ENCODE measurements around the gene SNAI3.

The SNAI3 gene

DNA sequence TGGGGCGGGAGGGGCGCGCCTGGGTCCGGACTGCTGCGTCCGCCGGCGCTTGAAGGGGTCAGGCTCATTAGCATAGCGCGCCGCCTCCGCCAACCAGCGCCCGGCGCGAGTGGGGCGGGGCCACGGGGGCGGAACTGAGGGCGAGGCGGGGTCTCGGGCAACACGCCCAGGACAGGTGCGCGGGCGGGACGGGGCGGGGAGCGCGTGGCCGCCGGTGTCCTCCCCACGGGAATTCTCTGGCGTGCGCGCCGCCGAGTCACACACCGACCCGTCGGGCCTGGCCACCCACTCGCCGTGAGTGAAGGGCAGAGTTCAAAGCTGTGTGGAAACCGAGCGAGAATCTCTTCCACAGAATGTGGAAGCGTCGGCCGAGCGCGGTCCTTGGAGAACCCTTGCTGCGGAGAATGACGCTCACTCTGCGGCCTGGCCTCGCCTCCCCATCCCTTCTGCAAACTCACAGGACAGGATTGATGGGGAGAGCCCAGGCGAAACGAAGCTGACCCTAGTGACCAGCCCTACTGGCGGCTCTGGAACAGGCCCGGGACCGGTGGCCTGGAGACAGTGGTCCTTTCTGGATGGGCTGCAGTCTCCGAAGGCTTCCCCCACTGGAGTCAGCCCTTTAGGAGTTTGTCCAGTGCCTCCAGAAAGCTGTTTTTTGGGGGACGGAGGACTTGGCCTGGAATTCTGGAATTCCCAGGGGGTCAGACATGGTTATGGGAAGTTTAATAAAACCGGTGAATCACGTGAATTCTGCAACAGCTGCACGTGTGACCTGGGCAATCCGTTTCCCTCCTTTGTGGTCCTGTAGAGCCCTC lies at the start of gene SNAI3:
SNAI3 (minus strand) TSS at position 69 of the 815 bp plus-strand sequence. CDS start 101 bp downstream, outside the sequence.
- DNase-seq (ENCODE audit: low read depth in 2 of 2): peak; percentile 61 to 82

DNA sequence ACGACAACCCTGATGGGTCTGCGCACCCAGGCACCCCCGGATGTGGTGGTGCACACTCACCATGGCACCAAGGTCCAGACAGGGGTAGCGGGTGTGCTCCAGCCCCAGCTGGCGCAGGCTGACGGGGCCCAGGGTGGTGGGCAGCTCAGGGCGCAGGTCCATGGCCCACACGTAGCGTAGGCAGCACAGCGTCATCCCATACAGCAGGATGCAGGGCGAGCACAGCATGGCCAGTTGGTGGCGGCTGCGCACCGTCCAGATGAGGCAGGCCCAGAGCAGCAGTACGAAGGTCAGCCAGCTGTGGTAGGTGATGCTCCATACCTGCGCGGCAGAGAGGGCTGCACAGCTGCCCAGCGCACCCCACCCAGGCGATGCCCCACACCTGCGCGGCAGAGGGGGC lies 49.8 kb upstream of the SNAI3 start:
- no peak for DNase-seq (ENCODE audit: low read depth in 2 of 2)

DNA sequence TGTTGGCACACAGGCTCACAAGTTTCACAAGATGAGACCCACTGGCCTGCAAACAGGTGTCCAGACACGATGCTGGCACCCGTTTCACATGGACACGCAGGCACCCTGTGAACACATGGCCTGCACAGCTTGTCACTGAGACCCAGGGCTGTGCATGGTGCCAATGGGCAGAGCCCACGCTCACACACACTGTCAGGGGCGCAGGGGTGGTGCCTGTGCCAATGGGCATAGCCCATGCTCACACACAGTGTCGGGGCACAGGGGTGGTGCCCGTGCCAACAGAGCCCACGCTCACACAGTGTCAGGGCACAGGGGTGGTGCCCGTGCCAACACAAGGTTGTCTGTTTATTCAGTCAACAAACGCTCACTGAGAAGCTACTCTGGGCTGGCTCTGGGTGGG lies 49.3 kb upstream of the SNAI3 start:
- no peak for DNase-seq (ENCODE audit: low read depth in 2 of 2)

GRCh38 chr16:88735121-88735520 lies 48.8 kb upstream of the SNAI3 start:
- DNase-seq (ENCODE audit: low read depth in 2 of 2): no peak

GRCh38 chr16:88734361-88734728 lies 48.0 kb upstream of the SNAI3 start:
- DNase-seq (ENCODE audit: low read depth in 2 of 2): no peak

GRCh38 chr16:88733630-88734360 lies 47.5 kb upstream of the SNAI3 start:
- no peak for DNase-seq (ENCODE audit: low read depth in 2 of 2)

GRCh38 chr16:88732961-88733294 lies 46.6 kb upstream of the SNAI3 start:
- no peak for DNase-seq (ENCODE audit: low read depth in 2 of 2)

DNA sequence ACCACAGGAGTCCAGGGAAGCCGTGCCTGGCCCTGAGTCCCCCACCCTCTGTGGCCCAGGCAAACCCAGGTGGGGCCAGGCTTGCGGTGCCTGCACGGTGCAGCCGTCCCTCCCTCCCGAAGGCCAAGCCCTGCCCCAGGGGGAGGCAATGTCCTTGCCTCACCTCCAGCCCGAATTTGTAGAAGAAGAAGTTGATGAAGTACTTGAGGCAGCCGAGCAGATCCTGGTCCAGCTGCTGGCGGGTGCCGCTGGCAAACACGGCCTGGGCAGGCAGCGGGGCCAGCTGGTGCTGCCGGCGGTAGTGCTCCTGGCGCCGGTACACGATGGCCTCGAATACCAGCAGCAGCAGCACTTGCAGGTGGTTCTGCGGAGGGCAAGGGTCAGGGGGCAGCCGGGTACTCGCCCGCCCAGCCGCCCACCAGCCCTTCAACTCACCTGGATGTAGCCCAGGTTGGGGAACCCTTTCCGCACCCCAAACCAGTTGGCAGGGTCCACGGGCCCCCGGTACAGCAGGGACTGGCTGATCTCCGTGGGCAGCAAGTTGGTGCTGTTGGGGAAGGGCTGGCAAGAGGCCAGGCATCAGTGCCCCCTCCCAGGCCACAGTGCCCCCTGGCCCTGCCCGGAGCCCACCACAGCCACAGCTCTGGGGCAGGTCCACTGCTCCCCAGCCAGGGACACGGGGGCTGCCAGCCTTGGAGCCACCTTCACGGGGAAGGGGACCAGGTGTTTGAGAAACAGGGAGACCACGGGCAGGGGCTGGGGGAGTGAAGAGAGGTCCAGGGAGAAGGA lies 46.1 kb upstream of the SNAI3 start:
- DNase-seq (ENCODE audit: low read depth in 2 of 2): no peak

DNA sequence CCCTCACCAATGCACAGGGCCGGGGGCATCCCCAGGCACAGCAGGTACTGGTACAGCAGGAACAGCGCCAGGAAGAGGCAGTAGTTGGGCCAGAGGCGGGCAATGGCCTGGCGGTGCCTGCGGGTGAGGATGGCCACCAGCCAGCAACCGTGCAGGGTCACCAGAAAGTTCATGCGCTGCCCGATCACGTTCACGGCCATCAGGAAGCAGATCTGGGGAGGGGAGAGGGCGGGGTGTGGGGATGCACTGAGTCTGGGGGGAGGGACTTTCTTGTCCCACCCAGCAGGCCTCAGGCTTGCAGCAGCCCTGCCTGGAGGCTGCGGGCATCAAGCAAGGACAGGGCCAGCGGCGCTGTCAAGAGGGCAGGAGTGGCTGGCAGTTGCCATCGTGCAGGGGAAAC lies 45.4 kb upstream of the SNAI3 start:
- no peak for DNase-seq (ENCODE audit: low read depth in 2 of 2)

DNA sequence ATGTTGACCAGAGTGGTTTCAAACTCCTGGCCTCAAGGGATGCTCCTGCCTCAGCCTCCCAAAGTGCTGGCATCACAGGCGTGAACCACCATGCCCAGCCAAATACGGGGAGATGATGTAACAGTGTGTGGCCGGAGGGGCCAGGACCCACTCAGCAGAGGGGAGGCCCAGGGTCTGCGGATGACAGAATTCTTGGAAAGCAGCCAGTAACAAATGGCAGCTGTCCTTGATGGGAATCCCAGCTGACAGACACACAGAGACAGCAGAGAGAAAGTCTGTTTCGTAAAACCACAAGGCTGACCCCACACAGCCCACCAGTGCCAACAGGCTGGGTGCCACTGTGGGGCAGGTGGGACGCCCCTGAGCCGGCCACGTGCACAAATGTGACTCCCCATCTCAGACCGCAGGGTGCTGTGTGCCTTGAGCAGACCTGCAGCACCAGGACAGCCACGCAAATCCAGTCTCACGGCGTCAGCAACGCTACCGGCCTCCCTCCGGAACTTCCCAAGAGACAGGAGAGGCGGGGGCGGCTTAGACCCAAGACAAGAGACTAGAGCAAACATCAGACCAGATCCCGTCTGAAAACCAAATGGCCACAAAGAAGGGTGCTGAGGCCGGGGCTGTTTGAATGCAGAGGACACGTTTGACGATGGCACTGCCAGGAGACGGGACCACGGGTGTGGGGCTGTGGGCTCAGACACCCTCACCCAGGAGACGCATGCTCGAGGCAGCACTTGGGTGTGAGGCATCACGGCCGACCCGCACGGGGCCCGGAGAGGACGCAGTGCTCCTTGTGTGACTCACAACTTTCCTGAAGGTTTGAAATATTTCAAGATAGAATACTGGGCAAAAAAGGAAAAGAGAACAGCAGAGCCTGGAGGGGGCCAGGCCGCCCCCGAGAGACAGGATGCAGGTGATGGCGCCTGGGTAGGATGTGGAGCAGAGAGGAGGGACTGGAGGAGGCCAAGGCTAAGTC lies 44.6 kb upstream of the SNAI3 start:
- DNase-seq (ENCODE audit: low read depth in 2 of 2): no peak

DNA sequence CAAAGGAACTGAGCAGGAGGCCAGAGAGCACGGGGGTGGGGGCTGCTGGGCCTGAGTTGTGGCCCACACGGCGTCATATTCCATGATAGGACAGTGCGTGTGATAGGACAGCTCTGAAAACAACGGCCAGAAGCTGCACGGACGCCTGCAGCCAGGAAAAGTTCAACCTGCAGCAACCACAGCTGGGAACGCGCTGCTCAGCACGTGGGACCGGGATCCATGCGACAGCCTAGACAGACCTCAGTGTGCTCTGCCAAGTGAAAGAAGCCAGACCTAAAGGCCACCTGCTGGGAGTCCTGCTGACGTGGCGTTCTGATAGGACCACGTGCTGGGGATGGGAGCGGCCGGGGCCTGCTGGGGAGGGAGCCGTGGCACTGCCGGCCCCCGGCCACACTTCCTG lies 41.6 kb upstream of the SNAI3 start:
- no peak for DNase-seq (ENCODE audit: low read depth in 2 of 2)

GRCh38 chr16:88726981-88727380 lies 40.7 kb upstream of the SNAI3 start:
- no peak for DNase-seq (ENCODE audit: low read depth in 2 of 2)

- DNase-seq (ENCODE audit: low read depth in 2 of 2): no peak
These were observed 40.1 kb upstream of the SNAI3 start for GRCh38 chr16:88726408-88726749.

- DNase-seq (ENCODE audit: low read depth in 2 of 2): no peak
These were observed 39.5 kb upstream of the SNAI3 start for GRCh38 chr16:88725609-88726407.

DNA sequence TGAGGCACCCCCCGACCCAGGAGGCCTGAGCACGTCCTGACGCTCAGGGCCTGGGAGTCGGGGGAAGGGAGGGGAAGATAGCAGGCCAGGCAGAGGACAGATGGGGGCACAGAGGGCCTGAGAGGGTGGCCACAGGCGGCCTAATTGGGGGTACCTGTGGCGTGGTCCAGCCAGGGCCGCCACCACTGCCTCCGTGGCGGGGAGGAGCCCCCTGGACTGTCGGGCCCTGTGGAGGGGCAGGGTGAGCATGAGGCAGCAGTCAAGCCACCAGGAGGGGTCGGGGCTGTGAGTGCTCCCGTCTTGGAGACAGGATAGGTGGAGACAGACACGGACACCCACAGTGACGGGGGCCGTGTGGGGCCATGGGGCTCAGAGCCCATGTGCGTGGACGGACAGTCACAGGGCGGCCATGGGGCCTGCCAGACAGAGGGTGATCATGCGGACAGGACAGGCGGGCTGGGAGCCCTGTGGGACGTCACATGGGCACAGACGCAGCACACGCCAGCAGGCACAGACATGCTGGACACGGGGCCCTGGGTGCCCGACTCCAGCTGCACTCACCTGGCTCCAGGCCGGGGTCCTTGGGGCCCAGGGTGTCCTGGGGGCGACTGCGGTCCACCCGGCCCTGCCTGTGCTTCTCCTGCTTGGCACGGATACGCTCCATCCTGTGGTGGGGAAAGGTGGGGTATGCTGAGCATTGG lies 38.7 kb upstream of the SNAI3 start:
- no peak for DNase-seq (ENCODE audit: low read depth in 2 of 2)

DNA sequence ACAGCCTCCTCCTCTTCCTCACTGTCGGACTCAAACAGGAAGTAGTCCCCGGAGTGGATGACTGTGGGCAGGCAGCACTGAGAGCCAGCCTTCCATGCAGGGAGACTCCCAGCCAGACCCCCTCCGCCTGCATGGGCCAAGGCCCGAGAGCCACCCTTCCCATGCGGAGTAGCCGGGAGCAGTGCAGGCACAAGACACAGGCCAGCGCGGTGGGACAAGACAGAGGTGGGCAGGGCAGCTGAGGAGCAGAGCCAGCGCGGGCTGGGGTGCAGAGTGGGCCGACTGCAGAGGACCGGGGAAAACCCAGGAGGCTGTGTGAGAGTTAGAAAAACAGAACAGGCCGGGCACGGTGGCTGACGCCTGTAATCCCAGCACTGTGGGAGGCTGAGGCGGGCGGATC lies 37.6 kb upstream of the SNAI3 start:
- no peak for DNase-seq (ENCODE audit: low read depth in 2 of 2)

DNA sequence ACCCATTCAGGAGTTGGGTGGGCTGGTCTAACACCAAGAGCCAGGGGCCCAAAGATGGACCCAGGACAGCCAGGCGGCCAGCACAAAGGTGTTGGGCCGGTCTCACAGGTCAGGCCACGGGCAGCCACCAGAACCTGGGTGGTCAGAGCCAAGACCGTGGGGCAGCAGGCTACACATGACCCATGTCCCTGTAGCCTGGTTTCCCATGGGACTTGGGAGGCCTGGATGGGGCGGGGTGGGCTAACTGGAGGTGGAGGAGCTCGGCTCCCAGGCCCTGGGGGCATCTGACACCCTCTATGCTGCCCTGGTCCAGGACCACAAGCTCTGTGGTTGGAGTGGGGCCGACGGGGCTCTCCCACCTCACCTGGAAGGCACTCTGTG lies 37.2 kb upstream of the SNAI3 start:
- DNase-seq (ENCODE audit: low read depth in 2 of 2): no peak

GRCh38 chr16:88722784-88723506 lies 36.6 kb upstream of the SNAI3 start:
- no peak for DNase-seq (ENCODE audit: low read depth in 2 of 2)
